Gastroesophageal sphincter (tissue), 3 donors: ENCODE data around the gene JAKMIP2.
A peak's percentile ranks its signal among the peaks of the same experiment; 100 is the strongest.

Source experiments
- CTCF ChIP-seq, 4 experiments: fragments of 200-600 bp in 2 of 4; fragments of 450-650 bp in 2 of 4; sonication (generic) in 1 of 4; IDR thresholded peaks; one replicate each; pipeline ENCODE4 v1.5.1; 2017 to 2019; ENCODE audit warnings: antibody characterized with exemption in 4 of 4, mild to moderate bottlenecking in 2 of 4, moderate library complexity in 2 of 4
- EP300 ChIP-seq: sonication (generic); formaldehyde crosslinking; IDR thresholded peaks from one replicate; pipeline ENCODE4 v1.6.1; 2017; ENCODE audit warnings: antibody characterized with exemption, mild to moderate bottlenecking
- POLR2A ChIP-seq, 2 donors: fragments of 450-650 bp; IDR thresholded peaks; one replicate each; pipeline ENCODE4 v1.6.1; 2017; ENCODE audit warnings: antibody characterized with exemption in 2 of 2, mild to moderate bottlenecking in 2 of 2, moderate library complexity in 1 of 2
- POLR2AphosphoS5 ChIP-seq: sonication (generic); formaldehyde crosslinking; IDR thresholded peaks from one replicate; pipeline ENCODE4 v1.6.1; 2017; ENCODE audit warnings: antibody characterized with exemption

- TF ChIP-seq EP300 (no peak), CTCF (IDR thresholded peaks at IDR 0.05) (peak; percentile 50 to 73 (median 69)), POLR2AphosphoS5 (no peak), POLR2A (IDR thresholded peaks at IDR 0.05) (no peak)
Measured at GRCh38 chr5:147578228-147579024, 204.1 kb downstream of the JAKMIP2 start.
